IMR-90 (cell line): ENCODE measurements around the gene SDHA. TPM values are rescaled to one million over a fixed set of nuclear protein-coding genes. Genes with fewer than 3 reads are reported as not detected.
A peak's percentile ranks its signal among the peaks of the same experiment; 100 is the strongest.

Source experiments
- ATAC-seq: fragments of 200-7000 bp; cut with Tn5 transposase; 2 replicates; pipeline ENCODE4 v1.9.1; 2020; ENCODE audit warnings: low read depth, mild to moderate bottlenecking, moderate library complexity
- BruUV-seq: library from RNA; stranded (reverse); fragments of 400-500 nt; replicated peaks from 2 replicates; lab custom pipeline; 2021; lab: Mats Ljungman, UMichigan
- CTCF ChIA-PET: fragments of 300-600 bp; formaldehyde crosslinking; extraction: SDS; loops from one replicate; lab custom pipeline; 2021; ENCODE audit warnings: antibody characterized with exemption; lab: Yijun Ruan, JAX
- POLR2A ChIA-PET: fragments of 300-600 bp; sonication (Branson Sonifier 250); formaldehyde crosslinking; loops from one replicate; lab custom pipeline; 2022; ENCODE audit warnings: antibody characterized with exemption; ENCODE audit not compliant: unreplicated experiment; lab: Charles Lee
- DNase-seq: peaks from one replicate; pipeline ENCODE4 v3.0.0; 2013
- H2AFZ ChIP-seq: replicated peaks from 2 replicates; pipeline ENCODE3; 2013; ENCODE audit warnings: low read length, mild to moderate bottlenecking; ENCODE audit not compliant: poor library complexity
- H2AK5ac ChIP-seq: 2 replicates; pipeline ENCODE4 v1.6.1; 2013; ENCODE audit warnings: low read depth, low read length, inconsistent platforms
- H2AK9ac ChIP-seq: replicated peaks from 2 replicates; pipeline ENCODE3; 2013; ENCODE audit warnings: mild to moderate bottlenecking, low read depth, low read length, moderate library complexity; ENCODE audit not compliant: poor library complexity
- H2BK120ac ChIP-seq: 2 replicates; pipeline ENCODE4 v1.6.1; 2013; ENCODE audit warnings: low read depth, low read length, inconsistent platforms
- H2BK15ac ChIP-seq: 3 replicates; pipeline ENCODE4 v1.6.1; 2013; ENCODE audit warnings: low read depth, low read length, inconsistent platforms
- H2BK20ac ChIP-seq: 2 replicates; pipeline ENCODE4 v1.6.1; 2013; ENCODE audit warnings: low read depth, mild to moderate bottlenecking, inconsistent platforms, low read length, moderate library complexity
- H2BK5ac ChIP-seq: 2 replicates; pipeline ENCODE4 v1.6.1; 2013; ENCODE audit warnings: mild to moderate bottlenecking, low read depth, low read length, inconsistent platforms; ENCODE audit not compliant: poor library complexity, severe bottlenecking
- H3K14ac ChIP-seq: replicated peaks from 2 replicates; pipeline ENCODE4 v1.6.1; 2013; ENCODE audit warnings: low read depth, low read length, inconsistent platforms
- H3K18ac ChIP-seq: 2 replicates; pipeline ENCODE4 v1.6.1; 2013; ENCODE audit warnings: low read depth, low read length, control low read depth
- H3K23ac ChIP-seq: 2 replicates; pipeline ENCODE4 v1.6.1; 2013; ENCODE audit warnings: low read depth, low read length, inconsistent platforms
- H3K27ac ChIP-seq: 2 replicates; pipeline ENCODE4 v1.5.1; 2013; ENCODE audit warnings: mild to moderate bottlenecking, control low read depth, low read length; ENCODE audit not compliant: insufficient read depth
- H3K27me3 ChIP-seq: 2 replicates; pipeline ENCODE4 v1.6.1; 2013; ENCODE audit warnings: low read length; ENCODE audit not compliant: control insufficient read depth, insufficient read depth
- H3K36me3 ChIP-seq: 2 replicates; pipeline ENCODE4 v1.6.1; 2013; ENCODE audit warnings: low read length, mixed read lengths; ENCODE audit not compliant: control insufficient read depth, insufficient read depth
- H3K4ac ChIP-seq: 2 replicates; pipeline ENCODE4 v1.6.1; 2013; ENCODE audit warnings: low read depth, low read length, inconsistent platforms
- H3K4me1 ChIP-seq: 2 replicates; pipeline ENCODE4 v1.6.1; 2013; ENCODE audit warnings: low read length, mixed read lengths; ENCODE audit not compliant: control insufficient read depth, insufficient read depth
- H3K4me2 ChIP-seq: 2 replicates; pipeline ENCODE4 v1.6.1; 2013; ENCODE audit warnings: low read depth, mild to moderate bottlenecking, control low read depth, low read length, moderate library complexity
- H3K4me3 ChIP-seq: 2 replicates; pipeline ENCODE4 v1.5.1; 2013; ENCODE audit warnings: low read depth, mild to moderate bottlenecking, control low read depth, low read length, moderate library complexity; ENCODE audit not compliant: insufficient read depth
- H3K56ac ChIP-seq: 2 replicates; pipeline ENCODE4 v1.6.1; 2013; ENCODE audit warnings: low read length, inconsistent platforms; ENCODE audit not compliant: insufficient read depth; ENCODE audit errors: extremely low read depth
- H3K79me1 ChIP-seq, 2 experiments: 2 replicates each; pipeline ENCODE4 v1.6.1; 2013; ENCODE audit warnings: low read length in 2 of 2, inconsistent platforms in 1 of 2, low read depth in 1 of 2
- H3K9ac ChIP-seq: 2 replicates; pipeline ENCODE4 v1.6.1; 2013; ENCODE audit warnings: low read depth, low read length, control low read depth
- H3K9me1 ChIP-seq: 2 replicates; pipeline ENCODE4 v1.6.1; 2013; ENCODE audit warnings: low read length, inconsistent platforms; ENCODE audit not compliant: insufficient read depth
- H3K9me3 ChIP-seq: 2 replicates; pipeline ENCODE4 v1.6.1; 2013; ENCODE audit warnings: low read length; ENCODE audit not compliant: control insufficient read depth, insufficient read depth
- H4K20me1 ChIP-seq: 2 replicates; pipeline ENCODE4 v1.6.1; 2013; ENCODE audit warnings: low read length, inconsistent platforms; ENCODE audit not compliant: insufficient read depth
- H4K5ac ChIP-seq: 2 replicates; pipeline ENCODE4 v1.6.1; 2013; ENCODE audit warnings: mild to moderate bottlenecking, low read depth, low read length, control low read depth
- H4K8ac ChIP-seq, 2 experiments: 2 replicates each; pipeline ENCODE4 v1.6.1; 2013; ENCODE audit warnings: low read depth in 2 of 2, low read length in 2 of 2, control low read depth in 1 of 2, inconsistent platforms in 1 of 2
- H4K91ac ChIP-seq: 2 replicates; pipeline ENCODE4 v1.6.1; 2013; ENCODE audit warnings: low read depth, low read length, inconsistent platforms; ENCODE audit not compliant: insufficient read depth
- CHD1 ChIP-seq: IDR thresholded peaks from 2 replicates; pipeline ENCODE4 v1.6.1; 2012; ENCODE audit warnings: low read depth, low read length, improper control_type of control experiment
- MAFK ChIP-seq: IDR thresholded peaks from 2 replicates; pipeline ENCODE4 v1.6.1; 2012; ENCODE audit warnings: low read depth, low read length, improper control_type of control experiment
- MAZ ChIP-seq: IDR thresholded peaks from 2 replicates; pipeline ENCODE4 v1.6.1; 2012; ENCODE audit warnings: low read depth, mild to moderate bottlenecking, low read length, improper control_type of control experiment, moderate library complexity, borderline replicate concordance
- MXI1 ChIP-seq: IDR thresholded peaks from 2 replicates; pipeline ENCODE4 v1.6.1; 2012; ENCODE audit warnings: low read depth, mild to moderate bottlenecking, low read length, moderate library complexity, borderline replicate concordance
- RAD21 ChIP-seq: IDR thresholded peaks from 2 replicates; pipeline ENCODE4 v1.6.1; 2012; ENCODE audit warnings: low read length, improper control_type of control experiment
- WGBS, 2 experiments: methylation state at CpG; one replicate each; pipeline versions ENCODE4 v1.1.5 to v1.1.7; 2013; ENCODE audit warnings: missing lambda C conversion rate in 2 of 2; ENCODE audit not compliant: insufficient read length in 1 of 2; ENCODE audit errors: extremely low coverage in 2 of 2; 5-methylcytosine and 5-hydroxymethylcytosine counted together
- dilution Hi-C: fragments of 300-500 bp; cut with HindIII; formaldehyde crosslinking; loops from one replicate; pipeline ENCODE4 v1.14.3; 2018; ENCODE audit warnings: low sequenced_read_pairs; ENCODE audit not compliant: unreplicated experiment
- in situ Hi-C: fragments of 300-500 bp; cut with MboI; formaldehyde crosslinking; loops from 3 replicates; pipeline ENCODE4 v1.14.3; 2019; ENCODE audit warnings: low sequenced_read_pairs, inconsistent platforms, mixed read lengths
- intact Hi-C: fragments of 100-400 bp; cut with micrococcal nuclease; formaldehyde crosslinking; loops from 2 replicates; pipeline ENCODE4 v1.10.0; 2022
- polyA plus RNA-seq, 3 experiments: library from polyadenylated mRNA; depleted of rRNA; stranded (reverse); fragments of >200 nt; gene quantifications; 2 replicates each; pipeline ENCODE4 v1.2.3, GENCODE V29; 2012; ENCODE audit warnings: low replicate concordance in 1 of 3
- total RNA-seq: library from RNA; depleted of rRNA; stranded (reverse); fragments of >200 nt; gene quantifications from 2 replicates; pipeline ENCODE4 v1.2.3, GENCODE V29; 2012

The SDHA gene
- total and polyA plus RNA-seq, 2 of the 4 experiments (the other 2 are of a cell fraction): 105 to 121 TPM

GRCh38 chr5:170971-171800, 46.9 kb upstream of the SDHA start:
- Histone ChIP-seq H4K5ac (no peak overlapping the region), H3K27me3 (peaks cover 3% of the 10 kb centered on the region; the same call in 1 of the 2 replicates), H2AK5ac (peak overlapping the region; percentile 51; the same call in 1 of the 2 replicates), H3K9me3 (no peaks in the 10 kb centered on the region), H3K9ac (no peak overlapping the region), H2AK9ac (no peak overlapping the region), H2BK120ac (0 out of 2 replicates have a peak overlapping the region, but pooled peaks have one; percentile 49), H3K18ac (no peak overlapping the region), H3K56ac (no peak overlapping the region), H3K79me1 (no peaks in the 10 kb centered on the region; a peak in 1 of 4 replicates), H3K4ac (no peak overlapping the region), H3K4me2 (no peak overlapping the region), H4K8ac (no peak overlapping the region), H3K23ac (no peak overlapping the region), H2BK5ac (no peak overlapping the region), H4K91ac (no peak overlapping the region), H3K36me3 (no peaks in the 10 kb centered on the region), H2BK15ac (no peak overlapping the region; the same call in 2 of the 3 replicates), H3K4me1 (peaks cover 19% of the 10 kb centered on the region), H2AFZ (no peak overlapping the region), H2BK20ac (no peak overlapping the region), H4K20me1 (no peaks in the 10 kb centered on the region), H3K4me3 (no peak overlapping the region), H3K9me1 (peaks cover 24% of the 10 kb centered on the region; the same call in 1 of the 2 replicates), H3K27ac (no peak overlapping the region), H3K14ac (no peak overlapping the region)
- TF ChIP-seq MXI1 (no peak), RAD21 (no peak), MAFK (no peak), MAZ (no peak), CHD1 (no peak)
- no peak for DNase-seq
- intact Hi-C loops (no loop called here), dilution Hi-C loops (no loop called here), in situ Hi-C loops (no loop called here)
- no peak for ATAC-seq
- BruUV-seq: no TSS peak
- 89% methylated on average over 23 of the region's 37 CpGs; no CpG with 5 or more reads in 1 of the 2 experiments for WGBS, 2 experiments
- ChIA-PET POLR2A (no interaction called here), CTCF (interaction anchor here (3.2 kb wide), 1 partner anchor 17 kb away, joined by 19 read pairs; no protein-coding TSS in a partner anchor)
